OCI-LY1 (cell line): Measurements from ENCODE around the gene PYGB.

Source experiments
- H2AFZ ChIP-seq: fragments of 200-600 bp; sonication (generic), shearing (Covaris generic); 2 replicates; pipeline ENCODE4 v1.6.0; 2014; ENCODE audit warnings: antibody characterized with exemption, mild to moderate bottlenecking, low read length
- H3F3A ChIP-seq: fragments of 200-600 bp; sonication (generic), shearing (Covaris generic); 2 replicates; pipeline ENCODE4 v1.6.0; 2014; ENCODE audit warnings: mild to moderate bottlenecking, antibody characterized with exemption, low read length, moderate library complexity; ENCODE audit not compliant: insufficient read depth
- H3K27ac ChIP-seq: fragments of 200-600 bp; sonication (generic); 2 replicates; pipeline ENCODE4 v1.5.1; 2014; ENCODE audit warnings: low read length, mixed run types, mild to moderate bottlenecking, low read depth; ENCODE audit not compliant: poor library complexity, severe bottlenecking
- H3K27me3 ChIP-seq: fragments of 200-600 bp; sonication (generic); 2 replicates; pipeline ENCODE4 v1.6.0; 2014; ENCODE audit warnings: antibody characterized with exemption, mild to moderate bottlenecking, low read length, moderate library complexity; ENCODE audit not compliant: insufficient read depth
- H3K36me3 ChIP-seq: fragments of 200-600 bp; sonication (generic); 2 replicates; pipeline ENCODE4 v1.6.1; 2014; ENCODE audit warnings: mild to moderate bottlenecking, antibody characterized with exemption, low read length, moderate library complexity, mixed read lengths; ENCODE audit not compliant: insufficient read depth
- H3K4me1 ChIP-seq: fragments of 200-600 bp; sonication (generic); 2 replicates; pipeline ENCODE4 v1.5.1; 2014; ENCODE audit warnings: mild to moderate bottlenecking, low read length, moderate library complexity; ENCODE audit not compliant: insufficient read depth, severe bottlenecking
- H3K4me2 ChIP-seq: fragments of 200-600 bp; sonication (generic), shearing (Covaris generic); 2 replicates; pipeline ENCODE4 v1.6.1; 2014; ENCODE audit warnings: low read length
- H3K4me3 ChIP-seq: fragments of 200-600 bp; sonication (generic); 2 replicates; pipeline ENCODE4 v1.5.1; 2014; ENCODE audit warnings: low read length, low read depth, mild to moderate bottlenecking, mixed read lengths; ENCODE audit not compliant: poor library complexity, severe bottlenecking
- H3K79me2 ChIP-seq: fragments of 200-600 bp; shearing (Covaris generic); 2 replicates; pipeline ENCODE4 v1.6.1; 2016; ENCODE audit warnings: mixed run types, low read length, mixed read lengths; ENCODE audit not compliant: insufficient read depth
- H3K9ac ChIP-seq: fragments of 200-600 bp; sonication (generic), shearing (Covaris generic); 2 replicates; pipeline ENCODE4 v1.6.1; 2014; ENCODE audit warnings: mild to moderate bottlenecking, low read length, mixed read lengths
- H3K9me2 ChIP-seq: fragments of 200-600 bp; sonication (generic), shearing (Covaris generic); 2 replicates; pipeline ENCODE4 v1.6.1; 2014; ENCODE audit warnings: low read depth, mild to moderate bottlenecking, low read length, mixed read lengths
- H3K9me3 ChIP-seq: fragments of 200-600 bp; shearing (Covaris generic); 2 replicates; pipeline ENCODE4 v1.6.1; 2014; ENCODE audit warnings: low read length, mixed read lengths
- H4K20me1 ChIP-seq: fragments of 200-600 bp; sonication (generic), shearing (Covaris generic); 2 replicates; pipeline ENCODE4 v1.6.0; 2016; ENCODE audit warnings: mild to moderate bottlenecking, low read length; ENCODE audit not compliant: insufficient read depth
- EZH2 ChIP-seq: fragments of 200-600 bp; sonication (generic), shearing (Covaris generic); IDR thresholded peaks from 2 replicates; pipeline ENCODE4 v1.8.0; 2017; ENCODE audit warnings: borderline replicate concordance, mixed run types, mild to moderate bottlenecking, antibody characterized with exemption, low read length, moderate library complexity, mixed read lengths
- TF ChIP-seq, protein P1 (sequence below): fragments of 200-600 bp; sonication (generic), shearing (Covaris generic); IDR thresholded peaks from 2 replicates; pipeline ENCODE4 v1.5.1; 2017; ENCODE audit warnings: mild to moderate bottlenecking, antibody characterized with exemption, low read length, moderate library complexity, mixed read lengths

PYGB gene

DNA sequence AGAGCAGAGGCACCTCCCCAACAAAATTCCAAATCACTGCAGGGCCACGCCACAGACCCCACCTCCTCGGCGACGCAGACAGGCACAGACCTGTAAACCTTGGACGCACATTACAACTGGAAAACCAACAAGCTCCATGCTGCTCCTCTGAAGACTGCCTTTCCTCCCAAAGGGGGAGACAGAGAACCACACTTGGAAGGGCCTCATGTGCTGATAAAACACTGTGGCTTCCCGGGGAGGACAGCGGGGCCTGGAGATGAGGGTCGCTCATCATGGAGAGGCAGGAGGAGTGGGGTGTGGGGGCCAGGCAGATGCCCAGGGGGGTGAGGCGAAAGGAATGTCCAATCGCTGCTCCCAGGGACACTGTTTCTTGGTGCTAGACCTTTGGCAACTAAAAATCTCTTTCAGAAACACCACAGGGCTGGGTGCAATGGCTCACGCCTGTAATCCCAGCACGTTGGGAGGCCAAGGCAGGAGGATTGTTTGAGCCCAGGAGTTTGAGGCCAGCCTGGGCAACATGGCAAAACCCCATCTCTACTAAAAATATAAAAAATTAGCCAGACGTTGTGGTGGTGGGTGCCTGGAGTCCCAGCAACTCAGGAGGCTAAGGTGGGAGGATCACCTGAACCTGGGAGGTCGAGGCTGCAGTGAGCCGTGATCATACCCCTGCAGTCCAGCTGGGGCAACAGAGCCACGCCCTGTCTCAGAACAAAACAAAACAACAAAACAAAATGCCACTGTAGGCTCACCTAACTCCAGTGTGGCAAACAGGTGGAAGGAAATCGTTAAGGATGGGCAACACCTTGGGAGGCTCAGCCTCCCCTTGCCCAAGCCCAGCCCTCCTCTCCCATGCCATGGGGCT lies 88.9 kb downstream of the PYGB start:
- Histone ChIP-seq H3F3A (no peaks in the 10 kb centered on the region), H4K20me1 (no peaks in the 10 kb centered on the region), H3K4me1 (peaks cover 14% of the 10 kb centered on the region), H3K4me2 (no peak overlapping the region), H3K36me3 (no peaks in the 10 kb centered on the region; the same call in 1 of the 2 replicates), H3K4me3 (no peak overlapping the region), H3K27me3 (no peaks in the 10 kb centered on the region), H2AFZ (no peak overlapping the region), H3K9ac (no peak overlapping the region), H3K79me2 (peaks cover 8% of the 10 kb centered on the region), H3K9me2 (no peaks in the 10 kb centered on the region), H3K27ac (no peak overlapping the region), H3K9me3 (no peaks in the 10 kb centered on the region; the same call in 1 of the 2 replicates)
- TF ChIP-seq EZH2 = no peak
- TF ChIP-seq, protein P1, sequence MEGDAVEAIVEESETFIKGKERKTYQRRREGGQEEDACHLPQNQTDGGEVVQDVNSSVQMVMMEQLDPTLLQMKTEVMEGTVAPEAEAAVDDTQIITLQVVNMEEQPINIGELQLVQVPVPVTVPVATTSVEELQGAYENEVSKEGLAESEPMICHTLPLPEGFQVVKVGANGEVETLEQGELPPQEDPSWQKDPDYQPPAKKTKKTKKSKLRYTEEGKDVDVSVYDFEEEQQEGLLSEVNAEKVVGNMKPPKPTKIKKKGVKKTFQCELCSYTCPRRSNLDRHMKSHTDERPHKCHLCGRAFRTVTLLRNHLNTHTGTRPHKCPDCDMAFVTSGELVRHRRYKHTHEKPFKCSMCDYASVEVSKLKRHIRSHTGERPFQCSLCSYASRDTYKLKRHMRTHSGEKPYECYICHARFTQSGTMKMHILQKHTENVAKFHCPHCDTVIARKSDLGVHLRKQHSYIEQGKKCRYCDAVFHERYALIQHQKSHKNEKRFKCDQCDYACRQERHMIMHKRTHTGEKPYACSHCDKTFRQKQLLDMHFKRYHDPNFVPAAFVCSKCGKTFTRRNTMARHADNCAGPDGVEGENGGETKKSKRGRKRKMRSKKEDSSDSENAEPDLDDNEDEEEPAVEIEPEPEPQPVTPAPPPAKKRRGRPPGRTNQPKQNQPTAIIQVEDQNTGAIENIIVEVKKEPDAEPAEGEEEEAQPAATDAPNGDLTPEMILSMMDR = no peak

- Histone ChIP-seq H3F3A (no peaks in the 10 kb centered on the region), H3K4me2 (no peak overlapping the region), H3K9me3 (no peaks in the 10 kb centered on the region; the same call in 1 of the 2 replicates), H4K20me1 (no peaks in the 10 kb centered on the region), H3K36me3 (no peaks in the 10 kb centered on the region; the same call in 1 of the 2 replicates), H3K79me2 (peaks cover 13% of the 10 kb centered on the region), H3K27ac (no peak overlapping the region), H3K4me1 (peaks cover 22% of the 10 kb centered on the region), H3K27me3 (no peaks in the 10 kb centered on the region), H3K9me2 (no peaks in the 10 kb centered on the region), H3K9ac (no peak overlapping the region), H3K4me3 (no peak overlapping the region), H2AFZ (no peak overlapping the region)
- TF ChIP-seq, protein P1 = no peak
- TF ChIP-seq EZH2 = no peak
These were observed 90.5 kb downstream of the PYGB start for GRCh38 chr20:25338112-25339023.

DNA sequence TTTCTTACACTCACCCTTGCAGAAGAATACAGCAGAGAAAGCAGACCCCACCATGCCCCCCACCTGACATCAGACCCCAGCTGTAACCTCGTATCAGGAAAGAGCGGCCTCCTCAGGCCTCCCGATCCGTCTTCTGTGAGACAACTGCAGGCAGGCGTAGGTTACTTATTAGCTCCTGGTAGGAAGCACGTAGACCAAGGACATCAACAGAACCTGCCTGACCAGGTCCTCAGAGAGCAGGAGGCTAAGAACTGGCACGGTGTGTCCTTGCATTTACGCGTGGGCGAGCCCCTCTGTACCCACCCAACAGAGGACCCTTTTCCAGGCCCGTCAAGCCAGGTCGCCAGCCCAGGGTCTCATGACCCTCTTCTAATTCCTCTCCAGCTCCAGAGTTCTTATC lies 91.7 kb downstream of the PYGB start:
- Histone ChIP-seq H3K9ac (no peak overlapping the region), H3K9me3 (no peaks in the 10 kb centered on the region; the same call in 1 of the 2 replicates), H3K27ac (no peak overlapping the region), H3K4me1 (peaks cover 22% of the 10 kb centered on the region), H3F3A (no peaks in the 10 kb centered on the region), H3K27me3 (no peaks in the 10 kb centered on the region), H3K79me2 (peaks cover 18% of the 10 kb centered on the region), H3K4me2 (no peak overlapping the region), H2AFZ (no peak overlapping the region), H3K4me3 (no peak overlapping the region), H3K36me3 (no peaks in the 10 kb centered on the region; the same call in 1 of the 2 replicates), H4K20me1 (no peaks in the 10 kb centered on the region), H3K9me2 (no peaks in the 10 kb centered on the region)
- TF ChIP-seq, protein P1 = no peak
- TF ChIP-seq EZH2 = no peak
